22Rv1 (cell line): ENCODE results near the gene OR13J1.
"Not testable (repeated sequence)": the region's sequence is repeated elsewhere in the genome, so short reads cannot be mapped to it uniquely, and the experiment has no call there.

Source experiments
- H3K27ac ChIP-seq: fragments of 450-650 bp; 2 replicates; pipeline ENCODE4 v1.5.1; 2017
- CTCF ChIP-seq: fragments of 450-650 bp; IDR thresholded peaks from 2 replicates; pipeline ENCODE4 v1.5.1; 2017; ENCODE audit warnings: mild to moderate bottlenecking
- ZFX ChIP-seq: fragments of 450-650 bp; IDR thresholded peaks from 2 replicates; pipeline ENCODE4 v1.6.1; 2017; ENCODE audit warnings: antibody characterized with exemption, borderline replicate concordance

The OR13J1 gene

GRCh38 chr9:35870351-35870923, at the start of gene OR13J1:
TSS of gene OR13J1 (minus strand) at chr9:35870401. CDS start at chr9:35870401, 0 bp downstream.
- no peak within 1 kb of the TSS for H3K27ac ChIP-seq
- TF ChIP-seq ZFX (no peak), CTCF (no peak)

- H3K27ac ChIP-seq, result no peak overlapping the region
These were observed 49.2 kb upstream of the OR13J1 start for GRCh38 chr9:35919212-35920008.

GRCh38 chr9:35918780-35919179, 48.6 kb upstream of the OR13J1 start:
- TF ChIP-seq ZFX, result no peak
- TF ChIP-seq CTCF, result no peak
- no peak overlapping the region for H3K27ac ChIP-seq

More at GRCh38 chr9:35919212-35920008, 49.2 kb upstream of the OR13J1 start:
- no peak for TF ChIP-seq CTCF
- no peak for TF ChIP-seq ZFX

- no peak overlapping the region for H3K27ac ChIP-seq
- TF ChIP-seq CTCF (no peak), ZFX (no peak)
These were observed 47.1 kb upstream of the OR13J1 start for GRCh38 chr9:35917261-35917660.

- TF ChIP-seq ZFX (no peak), CTCF (no peak)
- H3K27ac ChIP-seq, result no peak overlapping the region
These were observed 45.6 kb upstream of the OR13J1 start for GRCh38 chr9:35915681-35916294.

- TF ChIP-seq CTCF (no peak), ZFX (no peak)
- no peak overlapping the region for H3K27ac ChIP-seq
These were observed 44.2 kb upstream of the OR13J1 start for GRCh38 chr9:35914301-35914807.

GRCh38 chr9:35913429-35913828, 43.2 kb upstream of the OR13J1 start:
- not testable (repeated sequence) for H3K27ac ChIP-seq
